HepG2 (cell line): ENCODE results near the gene GPR162. TPM values are rescaled to one million over a fixed set of nuclear protein-coding genes. Genes with fewer than 3 reads are reported as not detected.

ENCODE experiments used
- AHDC1 ChIP-seq: sonication (generic); formaldehyde crosslinking; IDR thresholded peaks from 2 replicates; pipeline ENCODE4 v1.5.1; 2020; ENCODE audit warnings: mild to moderate bottlenecking, missing genetic modification reagents, borderline replicate concordance
- DZIP1 ChIP-seq: sonication (generic); formaldehyde crosslinking; IDR thresholded peaks from 2 replicates; pipeline ENCODE4 v1.5.0; 2020; ENCODE audit warnings: mild to moderate bottlenecking, missing genetic modification reagents
- HNRNPLL ChIP-seq: fragments of 200-400 bp; formaldehyde crosslinking; IDR thresholded peaks from 2 replicates; pipeline ENCODE4 v1.6.1; 2017; ENCODE audit warnings: mild to moderate bottlenecking, low read depth, low read length; ENCODE audit not compliant: poor library complexity, severe bottlenecking
- MBD4 ChIP-seq: IDR thresholded peaks from 2 replicates; pipeline ENCODE4 v1.6.1; 2012; ENCODE audit warnings: low read length, inconsistent platforms, borderline replicate concordance
- NBN ChIP-seq: fragments of 450-650 bp; conservative IDR thresholded peaks from 2 replicates; pipeline ENCODE4 v1.6.1; 2017
- RCOR2 ChIP-seq: IDR thresholded peaks from 2 replicates; pipeline ENCODE4 v1.6.1; 2016; ENCODE audit warnings: missing biosample characterization, missing genetic modification reagents
- SKI ChIP-seq: fragments of 450-650 bp; IDR thresholded peaks from one replicate; pipeline ENCODE4 v1.6.1; 2018; ENCODE audit warnings: mild to moderate bottlenecking; ENCODE audit not compliant: partially characterized antibody
- SPEN ChIP-seq: sonication (generic); formaldehyde crosslinking; IDR thresholded peaks from 2 replicates; pipeline ENCODE4 v1.5.1; 2020; ENCODE audit warnings: low read depth, mild to moderate bottlenecking, missing genetic modification reagents
- ZMAT5 ChIP-seq: sonication (generic); formaldehyde crosslinking; IDR thresholded peaks from 2 replicates; pipeline ENCODE4 v1.5.0; 2020; ENCODE audit warnings: mild to moderate bottlenecking, low read depth, missing genetic modification reagents, borderline replicate concordance
- ZNF143 ChIP-seq: sonication (generic); formaldehyde crosslinking; IDR thresholded peaks from 2 replicates; pipeline ENCODE4 v1.4.0; 2020; ENCODE audit warnings: missing genetic modification reagents
- ZNF367 ChIP-seq: sonication (generic); formaldehyde crosslinking; IDR thresholded peaks from 2 replicates; pipeline ENCODE4 v1.4.0; 2020; ENCODE audit warnings: missing genetic modification reagents, borderline replicate concordance
- ZNF382 ChIP-seq: sonication (generic); formaldehyde crosslinking; IDR thresholded peaks from 2 replicates; pipeline ENCODE4 v1.5.0; 2020; ENCODE audit warnings: missing genetic modification reagents, mild to moderate bottlenecking, borderline replicate concordance
- ZNF607 ChIP-seq: sonication (generic); formaldehyde crosslinking; IDR thresholded peaks from 2 replicates; pipeline ENCODE4 v1.5.1; 2020; ENCODE audit warnings: missing genetic modification reagents, mild to moderate bottlenecking, borderline replicate concordance
- ZNF687 ChIP-seq: sonication (generic); formaldehyde crosslinking; IDR thresholded peaks from 2 replicates; pipeline ENCODE4 v1.5.1; 2020; ENCODE audit warnings: mild to moderate bottlenecking, missing genetic modification reagents, moderate library complexity
- ZNF746 ChIP-seq: sonication (generic); formaldehyde crosslinking; IDR thresholded peaks from 2 replicates; pipeline ENCODE4 v1.8.0; 2022; ENCODE audit warnings: mild to moderate bottlenecking, missing genetic modification reagents
- polyA plus RNA-seq, 8 experiments: library from polyadenylated mRNA; depleted of rRNA in 3 of 8; stranded (reverse) in 7 of 8; unstranded in 1 of 8; fragments of >200 nt; fragmentation: Illumina TruSeq in 4 of 8; extraction: Trizol in 4 of 8; gene quantifications; 2 replicates each; pipeline versions ENCODE4 v1.2.1 to v1.2.3, GENCODE V29; 2011 to 2016; ENCODE audit warnings: low read depth in 4 of 8, missing spikeins in 1 of 8, mixed read lengths in 1 of 8; ENCODE audit not compliant: insufficient read depth in 1 of 8
- total RNA-seq, 5 experiments: library from RNA; depleted of rRNA; stranded (reverse); fragments of >200 nt; fragmentation: Illumina TruSeq; extraction: Trizol; gene quantifications; 2 replicates each; pipeline ENCODE4 v1.2.3, GENCODE V29; 2016; ENCODE audit warnings: low read depth in 1 of 5

Gene GPR162
- total and polyA plus RNA-seq, 2 of the 13 experiments (the other 11 are each of a cell fraction or from before 2014, with no cell fraction given): 0.08 TPM; not detected in 1

GRCh38 chr12:6873094-6874014, 51.7 kb downstream of the GPR162 start, which contains the start of gene SPSB2 (continued):
- TF ChIP-seq AHDC1: no peak
- TF ChIP-seq ZNF746 (CRISPR knock-in tag): no peak
- TF ChIP-seq HNRNPLL: peak; percentile 77
- TF ChIP-seq DZIP1 (CRISPR knock-in tag): no peak
- TF ChIP-seq ZNF382 (CRISPR knock-in tag): no peak
- no peak for TF ChIP-seq ZNF143 (CRISPR knock-in tag)
- TF ChIP-seq SPEN (CRISPR knock-in tag): peak; percentile 46
- TF ChIP-seq RCOR2 (CRISPR knock-in tag): no peak; the same call in 1 of the 2 replicates
- TF ChIP-seq MBD4: no peak
- TF ChIP-seq ZNF687: peak; percentile 66
- no peak for TF ChIP-seq ZNF367 (CRISPR knock-in tag)
- TF ChIP-seq ZMAT5: no peak
- TF ChIP-seq SKI: no peak
- TF ChIP-seq NBN: no peak
- peak; percentile 74; the same call in 1 of the 2 replicates for TF ChIP-seq ZNF607 (CRISPR knock-in tag)
